Stimulated activated CD8-positive, alpha-beta memory T cell treated with anti-CD3 and anti-CD28 coated beads, Interleukin-15, amount 100 ng/mL, for 1 hour (primary cell): ENCODE measurements around the gene C2CD2.

ENCODE experiments used
- DNase-seq: peaks from one replicate; pipeline ENCODE4 v3.0.0-alpha.2; 2020; ENCODE audit warnings: low read depth

C2CD2 gene

DNA sequence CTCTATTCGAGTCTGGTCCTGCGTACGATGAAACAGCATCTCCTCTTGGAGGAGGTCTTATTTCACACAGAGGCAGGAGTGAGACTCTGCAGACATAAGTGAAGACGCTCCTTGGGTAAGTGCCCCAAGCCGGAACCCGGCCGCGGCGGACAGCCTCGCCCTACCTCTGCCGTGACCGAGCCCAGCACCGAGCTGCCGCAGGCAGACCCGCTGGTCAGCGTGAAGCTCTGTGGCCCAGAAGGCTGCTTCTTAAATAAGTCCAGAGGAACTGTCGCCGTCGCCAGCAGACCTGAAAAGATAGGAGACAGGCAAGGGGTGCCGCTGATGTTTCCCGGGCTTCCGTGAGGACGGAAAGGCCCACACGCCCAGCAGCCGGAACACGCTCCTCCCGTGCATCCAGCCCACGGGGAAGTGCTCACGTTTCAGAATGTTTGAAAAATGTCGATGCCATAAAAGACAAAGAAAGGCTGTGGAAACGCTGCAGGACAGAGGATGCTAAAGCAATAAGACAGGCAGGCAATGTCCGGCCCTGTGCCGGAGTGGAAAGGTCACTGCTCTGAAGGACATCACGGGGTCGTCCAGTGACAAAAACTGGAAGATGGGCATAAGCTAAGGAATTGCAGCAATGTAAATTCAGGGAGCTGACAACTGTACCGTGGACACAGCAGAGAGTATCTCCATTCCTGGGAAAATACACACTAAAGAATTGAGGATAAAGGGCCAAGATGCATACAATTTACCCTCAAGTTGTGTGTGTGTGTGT is 46.1 kb downstream of the C2CD2 start:
- no peak for DNase-seq

DNA sequence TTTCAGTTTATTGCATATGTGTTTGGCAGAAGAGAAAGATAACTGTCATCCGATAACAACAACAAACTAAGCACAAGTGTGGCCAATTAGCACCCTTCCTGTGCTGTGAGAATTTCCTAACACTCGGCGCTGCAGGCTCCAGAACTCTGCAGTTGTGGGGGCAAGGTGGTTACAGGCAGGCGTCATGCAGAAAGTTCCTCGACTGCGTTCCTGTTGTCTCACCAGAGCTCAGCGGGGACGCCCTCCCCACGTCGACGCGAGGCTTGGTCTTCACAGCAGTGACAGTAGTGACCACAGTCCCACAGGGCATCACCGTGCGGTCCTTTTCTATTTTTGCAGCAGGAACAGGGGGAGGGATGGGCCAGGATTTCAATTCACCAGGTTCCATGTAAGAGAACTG is 47.0 kb downstream of the C2CD2 start:
- DNase-seq = no peak

DNA sequence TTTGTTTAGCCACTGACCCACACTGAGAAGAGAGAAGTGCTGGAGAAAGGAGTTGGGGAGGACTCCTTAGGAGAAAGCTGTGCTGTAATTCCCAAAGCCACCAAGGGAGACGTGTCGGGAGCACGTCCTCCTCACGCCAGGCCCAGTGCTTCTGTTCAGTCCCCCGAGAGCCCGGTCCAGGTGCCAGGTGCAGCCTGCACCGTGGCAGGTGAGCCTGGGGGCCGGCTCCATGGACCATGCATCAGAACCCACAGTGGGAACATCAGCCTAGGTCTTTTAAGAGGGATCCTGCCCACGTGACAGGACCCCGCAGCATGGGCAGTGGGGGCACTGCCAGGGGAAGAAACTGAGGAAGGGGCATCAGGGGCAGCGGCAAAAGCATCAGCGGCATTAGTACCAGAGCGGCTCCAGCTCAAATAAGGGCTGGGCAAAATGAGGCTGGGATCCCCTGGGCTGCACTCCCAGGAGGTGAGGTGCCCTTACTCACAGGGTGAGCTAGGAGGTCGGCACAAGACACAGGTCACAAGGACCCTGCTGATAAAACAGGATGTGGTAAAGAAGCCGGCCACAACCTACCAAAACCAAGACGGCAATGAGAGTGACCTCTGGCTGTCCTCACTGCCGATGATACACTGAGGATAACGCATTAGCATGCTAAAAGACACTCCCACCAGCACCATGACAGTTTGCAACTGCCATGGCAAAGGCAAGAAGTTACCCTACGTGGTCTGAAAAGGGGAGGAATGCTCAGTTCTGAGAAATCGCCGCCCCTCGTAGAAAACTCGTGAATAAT is 50.1 kb downstream of the C2CD2 start:
- DNase-seq = no peak

DNA sequence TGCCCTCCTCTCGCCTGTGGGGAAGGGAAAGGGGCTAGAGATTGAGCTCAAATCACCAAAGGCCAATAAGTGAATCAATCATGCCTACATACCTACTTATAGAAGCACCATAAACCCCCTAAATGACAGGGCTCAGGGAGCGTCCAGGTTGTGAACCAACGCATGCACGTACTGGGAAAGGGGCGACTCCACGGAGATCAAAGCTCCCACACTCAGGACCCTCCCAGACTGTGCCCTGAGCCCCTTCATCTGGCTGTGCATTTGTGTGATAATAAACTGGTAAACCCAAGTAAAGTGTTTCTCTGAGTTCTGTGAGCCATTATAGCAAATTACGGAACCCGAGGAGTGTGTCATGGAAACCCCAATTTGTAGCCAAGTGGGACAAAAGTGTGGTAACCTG is 50.9 kb downstream of the C2CD2 start:
- DNase-seq = no peak

DNA sequence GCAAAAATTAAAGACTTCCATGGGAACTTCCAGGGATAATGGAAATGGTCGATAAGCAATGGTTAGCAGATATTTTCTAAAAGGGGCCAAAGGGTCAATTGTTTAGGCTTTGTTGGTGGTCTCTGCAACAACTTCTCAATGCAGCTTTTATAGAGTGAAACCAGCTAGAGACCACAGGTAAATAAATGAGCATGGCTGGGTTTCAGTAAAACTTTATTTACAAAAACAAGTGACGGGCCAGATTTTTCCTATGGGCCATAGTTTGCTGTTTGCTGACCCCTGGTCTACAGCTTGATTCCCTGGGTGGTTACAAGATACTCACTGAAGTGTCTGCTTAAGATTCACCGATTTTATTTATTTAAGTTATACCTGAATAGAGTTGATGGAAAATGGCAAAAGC is 52.0 kb downstream of the C2CD2 start:
- DNase-seq = no peak

DNA sequence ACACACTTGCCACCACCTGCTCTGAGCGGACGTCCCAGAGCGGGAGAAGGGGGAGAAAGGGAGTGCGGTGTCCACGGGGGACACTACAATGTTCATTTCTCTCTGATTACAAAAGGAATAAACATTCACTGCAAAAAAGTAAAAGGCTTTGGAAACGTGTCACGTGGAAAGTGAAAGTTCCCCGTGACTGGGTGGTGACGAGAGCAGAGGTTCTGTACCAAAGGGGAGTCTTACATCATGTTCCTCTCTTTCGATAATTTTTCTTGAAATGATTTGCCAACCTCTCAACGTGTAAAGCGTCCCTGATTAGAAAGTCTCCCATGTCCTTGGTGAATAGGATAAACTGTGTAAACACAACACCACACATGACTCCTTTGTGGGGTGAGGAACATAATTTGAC is 52.7 kb downstream of the C2CD2 start:
- no peak for DNase-seq

DNA sequence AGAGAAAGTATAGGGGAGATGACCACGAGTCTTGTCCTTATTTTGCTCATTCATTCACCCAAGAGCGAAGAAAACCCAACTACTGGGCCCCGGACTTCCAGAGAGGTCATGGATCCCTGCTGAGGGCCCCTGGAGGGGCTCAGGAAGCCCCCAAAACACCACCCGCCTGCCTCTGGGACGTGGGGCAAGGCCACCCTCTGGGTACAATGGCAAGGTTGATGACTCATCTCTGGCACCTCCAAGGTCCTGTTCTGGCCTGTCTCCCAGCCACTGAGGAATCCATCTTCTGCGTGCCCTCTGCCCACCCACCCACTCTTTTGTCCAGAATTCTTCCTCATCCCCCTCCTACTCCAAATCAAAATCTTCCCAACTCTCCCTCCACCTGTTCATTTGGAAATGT is 53.4 kb downstream of the C2CD2 start:
- DNase-seq = no peak

DNA sequence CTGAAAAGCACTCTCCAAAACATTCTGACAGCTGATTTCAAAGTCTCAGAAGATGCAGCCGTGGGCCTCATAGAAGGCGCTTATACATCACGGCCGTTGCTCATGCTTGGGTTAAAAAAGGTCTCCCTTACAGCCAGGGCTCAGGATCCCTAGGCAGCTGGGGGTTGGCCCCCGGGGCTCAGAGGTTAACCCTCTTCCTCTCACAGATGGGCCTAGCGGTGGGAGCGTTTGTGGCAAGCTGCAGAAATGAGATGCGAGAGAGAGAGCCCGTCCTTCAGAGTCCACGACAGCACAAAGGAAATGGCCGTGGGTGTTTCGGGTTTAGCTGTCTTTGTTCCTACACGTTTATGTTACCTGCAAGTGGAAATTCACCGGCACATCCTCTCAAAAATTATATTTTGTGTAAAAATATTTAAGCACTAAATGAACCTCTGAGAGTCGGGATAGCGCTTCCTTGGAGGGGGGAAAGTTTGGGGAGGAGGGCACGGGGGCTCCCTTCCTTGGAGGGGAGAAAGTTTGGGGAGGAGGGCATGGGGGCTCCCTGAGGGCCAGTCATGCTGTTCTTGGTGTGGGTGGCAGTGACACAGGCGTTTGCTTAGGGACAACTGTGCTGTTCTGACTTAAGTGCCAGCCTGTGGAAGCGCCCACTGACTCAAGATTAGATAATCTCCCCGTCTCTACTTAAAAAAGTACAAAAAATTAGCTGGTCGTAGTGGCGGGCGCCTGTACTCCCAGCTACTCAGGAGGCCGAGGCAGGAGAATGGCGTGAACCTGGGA is 54.2 kb downstream of the C2CD2 start:
- no peak for DNase-seq

DNA sequence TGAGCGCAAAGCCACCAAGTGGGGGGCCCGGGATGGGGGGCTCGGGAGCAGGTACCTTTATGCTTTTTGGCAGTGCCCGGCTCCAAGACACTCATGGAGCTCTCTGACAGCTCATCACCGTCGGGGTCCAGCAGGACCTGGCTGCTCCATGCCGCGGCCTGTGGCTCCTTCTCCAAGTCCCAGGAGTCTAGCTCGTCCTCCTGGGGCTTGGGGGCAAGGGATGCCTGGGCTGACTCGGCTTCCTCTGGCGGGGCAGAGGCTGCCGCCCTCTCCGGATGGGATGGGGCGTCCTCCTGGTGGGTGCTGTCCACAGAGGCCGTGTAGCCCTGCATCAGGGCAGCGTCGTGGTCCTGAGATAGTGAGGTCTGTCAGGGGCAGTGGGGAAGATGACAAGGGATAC is 54.8 kb downstream of the C2CD2 start:
- DNase-seq = no peak

DNA sequence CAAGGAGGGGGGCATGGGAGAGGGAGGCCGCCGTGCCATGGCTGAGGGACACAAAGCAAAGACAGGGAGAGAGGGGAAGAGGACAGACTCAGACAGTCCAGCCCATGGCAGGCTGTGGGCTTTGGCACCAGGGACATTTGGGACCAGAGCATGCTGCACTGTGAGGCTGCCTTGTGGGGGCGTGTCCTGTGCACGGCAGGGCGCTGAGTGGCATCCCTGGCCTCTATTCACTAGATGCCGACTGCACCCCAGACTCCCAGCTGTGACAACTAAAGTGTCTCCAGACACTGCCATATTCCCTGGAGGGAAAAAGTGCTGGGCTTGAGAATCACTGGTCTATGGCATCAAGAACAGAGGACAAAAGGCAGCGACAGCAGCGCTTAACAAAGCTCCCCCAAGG is 56.1 kb downstream of the C2CD2 start:
- DNase-seq = no peak

DNA sequence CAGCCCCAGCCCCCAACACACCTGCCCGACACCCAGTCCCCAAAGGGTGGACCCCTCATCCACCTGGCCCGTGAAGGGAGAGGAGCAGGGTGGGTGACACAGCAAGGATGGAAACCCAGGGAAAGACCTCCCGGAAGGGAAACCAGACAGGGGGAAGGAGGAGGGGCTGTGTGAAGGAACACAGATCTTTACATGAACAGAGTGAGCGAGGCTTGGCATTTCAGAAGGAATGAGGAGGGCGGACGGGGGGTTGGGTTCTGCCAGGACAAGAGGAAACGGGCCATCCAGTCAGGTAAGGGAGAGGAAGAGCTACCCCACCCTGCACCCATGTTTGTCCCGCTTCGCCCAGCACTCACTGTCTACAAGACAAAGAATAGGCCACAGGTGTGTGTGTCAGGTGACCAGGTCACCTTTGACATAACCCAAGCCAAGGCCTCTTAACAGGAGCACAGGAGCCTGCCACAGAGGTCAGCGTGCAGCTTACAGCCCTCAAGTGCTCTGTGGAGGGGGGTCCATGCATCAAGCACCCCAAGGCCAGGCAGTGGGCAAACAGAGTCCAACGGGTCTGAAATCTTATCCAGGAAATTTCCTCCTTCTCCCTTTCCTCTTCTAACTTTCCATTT is 56.7 kb downstream of the C2CD2 start:
- DNase-seq = no peak

DNA sequence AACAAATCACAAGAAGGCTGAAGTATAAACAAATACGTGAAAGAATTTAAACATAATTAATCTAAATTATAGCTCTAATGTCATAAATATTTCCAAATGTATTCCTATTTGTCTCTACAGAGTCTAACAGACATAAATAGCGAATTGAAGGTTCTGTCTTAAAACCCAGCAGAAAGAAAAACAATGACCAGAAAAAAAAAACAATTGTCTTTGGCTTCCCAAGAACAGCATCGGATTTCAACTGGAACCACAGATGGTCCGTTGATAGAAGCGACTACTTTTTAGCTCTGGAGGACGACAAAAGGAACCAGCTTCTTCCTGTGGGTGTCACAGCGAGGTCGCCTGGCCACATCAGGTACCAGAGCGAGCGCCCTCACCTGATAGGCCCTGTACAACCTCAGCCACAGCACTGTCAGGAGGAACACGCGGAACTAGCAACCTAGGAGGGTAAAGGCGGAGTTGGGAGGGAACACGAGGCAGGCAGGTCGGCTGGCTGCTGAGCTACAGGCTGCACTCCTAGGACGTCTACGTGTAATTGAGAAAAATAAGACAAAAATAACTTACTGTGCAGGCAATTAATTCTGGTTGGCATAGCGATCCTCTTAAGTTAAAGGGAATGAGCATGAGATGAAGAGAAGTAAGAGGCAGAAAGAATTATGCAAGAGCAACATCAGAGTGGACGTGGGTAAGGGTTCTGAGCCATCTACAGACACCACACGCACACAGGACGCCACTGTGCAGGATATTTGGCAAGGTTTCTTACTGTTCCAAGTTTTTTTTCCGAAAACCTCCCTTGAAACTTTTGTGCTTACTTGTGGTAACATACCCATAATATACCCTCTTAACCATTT is 58.0 kb downstream of the C2CD2 start:
- peak; percentile 24 for DNase-seq

DNA sequence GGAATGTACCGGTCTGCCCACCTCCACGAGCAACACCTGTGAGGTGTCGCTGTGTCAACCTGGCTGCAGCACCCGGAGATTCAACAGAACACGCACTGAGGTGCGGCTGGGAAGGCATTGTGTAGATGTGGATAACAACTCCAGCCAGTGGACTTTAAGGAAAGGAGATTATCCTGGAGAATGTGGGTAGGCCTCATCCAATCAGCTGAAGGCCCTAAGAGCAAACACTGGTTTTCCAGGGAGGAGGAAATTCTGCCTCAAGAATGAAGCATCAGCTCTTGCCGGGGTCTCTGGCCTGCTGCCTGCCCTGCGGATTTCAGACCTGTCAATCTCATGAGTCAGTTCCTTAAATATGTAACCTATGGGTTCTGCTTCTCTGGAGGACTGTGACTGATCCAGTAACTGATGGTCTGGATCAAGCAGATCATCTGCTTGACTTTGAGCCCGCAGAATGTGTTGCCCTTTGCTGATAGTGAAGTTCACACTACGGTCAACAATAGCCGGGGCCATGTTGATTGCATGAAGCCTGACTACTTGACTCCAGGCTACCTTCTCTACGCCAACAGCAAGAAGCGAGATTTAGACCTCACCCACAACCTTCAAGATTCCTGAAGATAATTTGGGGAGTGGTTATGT is 58.8 kb downstream of the C2CD2 start:
- no peak for DNase-seq

DNA sequence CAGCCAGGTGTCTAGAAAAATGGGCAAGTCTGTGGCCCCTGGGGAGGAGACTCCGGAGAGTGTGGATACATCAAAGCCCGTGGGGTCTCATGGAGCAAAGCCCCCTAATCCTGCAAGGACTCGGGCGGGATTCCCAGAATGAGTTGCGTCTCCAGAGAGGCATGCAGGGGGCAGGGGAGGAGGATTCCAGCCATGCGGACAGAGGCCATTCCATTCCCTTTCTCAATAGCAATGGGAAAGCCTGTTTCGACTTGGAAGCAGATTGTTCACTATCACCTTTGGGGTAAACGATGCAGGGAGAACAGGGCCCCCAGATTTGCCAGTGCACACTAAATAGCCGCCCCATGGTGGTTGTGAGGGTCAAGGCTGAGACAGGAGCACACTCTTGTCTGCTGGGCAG is 59.3 kb downstream of the C2CD2 start:
- DNase-seq = no peak

DNA sequence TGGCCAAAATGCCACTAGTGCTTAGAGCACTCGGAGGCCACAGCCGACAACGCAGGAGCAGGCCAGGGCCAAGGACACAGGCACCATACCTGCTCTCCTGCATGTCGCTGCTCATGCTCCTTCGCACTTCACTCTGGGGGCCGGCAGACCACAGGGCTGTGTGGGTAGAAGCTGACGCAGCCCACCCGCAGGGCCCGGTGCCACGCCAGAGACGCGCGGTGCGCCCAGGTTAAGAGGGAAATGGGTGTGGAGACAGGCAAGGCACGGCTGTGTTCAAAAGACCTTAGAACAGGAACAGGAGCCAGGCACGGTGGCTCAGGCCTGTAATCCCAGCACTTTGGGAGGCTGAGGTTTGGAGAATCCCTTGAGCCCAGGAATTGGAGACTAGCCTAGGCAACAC is 61.1 kb downstream of the C2CD2 start:
- no peak for DNase-seq

DNA sequence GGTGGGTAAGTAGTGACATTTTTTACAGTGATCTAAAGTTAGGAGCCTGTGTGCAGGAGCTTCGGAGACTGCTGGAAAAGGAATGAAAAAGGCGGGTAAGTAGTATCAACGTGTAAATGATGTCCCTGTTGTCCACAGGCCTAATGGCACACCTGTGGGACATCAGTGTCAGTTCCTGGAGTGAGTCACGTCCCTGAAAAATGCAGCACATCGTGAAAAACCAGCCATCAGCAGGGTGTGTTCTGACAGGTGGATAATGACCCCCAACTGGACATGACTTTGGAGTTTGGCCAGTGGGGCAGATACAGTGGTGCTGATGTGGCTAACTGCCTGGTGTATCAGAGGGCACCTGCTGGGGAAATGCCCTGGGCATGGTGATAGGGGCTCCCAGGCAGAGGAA is 62.7 kb downstream of the C2CD2 start:
- no peak for DNase-seq

DNA sequence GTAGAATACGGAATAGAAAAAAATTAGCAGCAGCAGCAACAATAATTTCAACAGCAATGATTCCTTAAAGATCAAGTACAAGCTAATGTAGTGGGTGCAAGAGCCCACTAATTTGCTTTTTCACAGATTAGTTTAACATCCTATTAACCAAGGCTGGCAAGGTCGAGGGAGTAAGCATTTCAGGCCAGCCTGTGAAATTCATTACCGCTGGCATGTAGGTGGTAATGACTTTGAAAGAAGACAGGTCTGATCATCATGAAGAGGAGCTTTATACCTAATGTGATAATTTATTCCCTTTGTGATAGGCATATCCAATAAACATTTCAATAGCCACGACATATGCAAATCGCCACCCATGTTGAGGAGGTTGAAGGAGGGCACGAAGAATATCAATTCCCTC is 63.5 kb downstream of the C2CD2 start:
- DNase-seq = no peak

DNA sequence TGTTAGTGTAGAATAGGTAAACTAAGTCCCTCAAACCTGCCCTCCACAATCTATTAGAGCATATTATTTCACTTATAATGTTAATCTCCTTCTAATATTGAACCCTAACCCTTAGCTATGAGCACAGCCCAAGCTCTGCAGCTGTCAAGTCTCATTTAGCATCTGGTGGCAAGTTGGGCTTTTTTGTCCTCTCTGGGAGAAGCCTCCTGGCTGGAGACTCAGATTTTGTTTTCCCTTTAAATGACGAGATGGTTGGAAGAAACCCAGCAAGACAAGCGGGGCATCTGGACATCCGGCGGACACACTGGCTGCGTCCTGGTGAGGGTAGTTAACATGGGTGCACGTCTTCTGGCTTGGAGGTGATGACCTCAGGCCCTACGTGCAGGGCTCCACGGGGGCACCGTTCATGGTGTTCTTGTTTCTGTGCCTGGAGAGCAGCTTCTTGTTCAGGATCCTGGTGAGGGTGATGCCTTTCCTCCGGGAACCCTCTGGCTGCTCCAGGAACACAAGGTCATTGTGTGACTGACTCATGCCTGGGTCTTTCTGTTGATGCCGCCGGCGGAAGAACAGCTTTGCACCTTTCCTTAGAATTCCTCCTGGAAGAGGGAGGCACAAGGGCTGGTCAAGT is 65.0 kb downstream of the C2CD2 start:
- DNase-seq = no peak

DNA sequence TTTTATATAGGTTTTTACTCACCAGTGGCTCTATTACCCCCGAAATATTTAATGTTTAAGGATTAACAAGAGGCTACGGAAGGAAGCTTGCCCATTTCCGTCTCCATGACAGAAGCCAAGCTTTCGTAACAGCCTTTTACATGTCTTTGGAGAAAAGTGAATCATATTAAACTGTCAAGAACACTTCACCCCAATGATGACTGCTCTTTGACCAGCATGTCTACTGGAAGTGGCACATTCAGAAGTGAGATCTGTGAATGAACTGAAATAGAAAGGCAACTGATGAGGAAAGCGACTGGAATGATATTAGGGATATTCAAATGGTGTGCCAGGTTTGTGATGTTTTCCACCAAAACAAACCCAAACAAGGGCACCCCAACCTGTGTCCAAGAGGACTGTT is 66.2 kb downstream of the C2CD2 start:
- DNase-seq = no peak

DNA sequence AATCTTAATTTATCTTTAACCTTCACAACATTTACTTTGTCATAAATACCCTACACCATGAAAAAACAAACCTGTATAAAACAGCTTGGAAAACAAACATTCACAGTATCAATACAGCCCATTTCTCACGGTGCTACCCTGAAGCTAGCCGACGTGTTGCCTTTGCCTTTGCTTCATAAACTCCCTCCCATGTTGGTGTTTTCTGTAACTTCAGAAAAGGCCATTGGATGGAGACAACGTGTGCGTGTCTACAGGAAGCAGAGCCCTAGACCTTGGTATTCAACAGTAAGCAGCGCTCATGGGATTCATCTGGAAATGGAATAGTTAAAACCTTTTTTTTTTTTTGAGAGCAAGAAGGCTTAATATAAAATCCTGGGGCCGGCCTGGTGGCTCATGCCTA is 67.5 kb downstream of the C2CD2 start:
- no peak for DNase-seq
